ENCODE data around the gene ARHGAP29.

GRCh38 chr1:94153133-94153532 is 84.3 kb downstream of the ARHGAP29 start:
- TF ChIP-seq, protein P1, sequence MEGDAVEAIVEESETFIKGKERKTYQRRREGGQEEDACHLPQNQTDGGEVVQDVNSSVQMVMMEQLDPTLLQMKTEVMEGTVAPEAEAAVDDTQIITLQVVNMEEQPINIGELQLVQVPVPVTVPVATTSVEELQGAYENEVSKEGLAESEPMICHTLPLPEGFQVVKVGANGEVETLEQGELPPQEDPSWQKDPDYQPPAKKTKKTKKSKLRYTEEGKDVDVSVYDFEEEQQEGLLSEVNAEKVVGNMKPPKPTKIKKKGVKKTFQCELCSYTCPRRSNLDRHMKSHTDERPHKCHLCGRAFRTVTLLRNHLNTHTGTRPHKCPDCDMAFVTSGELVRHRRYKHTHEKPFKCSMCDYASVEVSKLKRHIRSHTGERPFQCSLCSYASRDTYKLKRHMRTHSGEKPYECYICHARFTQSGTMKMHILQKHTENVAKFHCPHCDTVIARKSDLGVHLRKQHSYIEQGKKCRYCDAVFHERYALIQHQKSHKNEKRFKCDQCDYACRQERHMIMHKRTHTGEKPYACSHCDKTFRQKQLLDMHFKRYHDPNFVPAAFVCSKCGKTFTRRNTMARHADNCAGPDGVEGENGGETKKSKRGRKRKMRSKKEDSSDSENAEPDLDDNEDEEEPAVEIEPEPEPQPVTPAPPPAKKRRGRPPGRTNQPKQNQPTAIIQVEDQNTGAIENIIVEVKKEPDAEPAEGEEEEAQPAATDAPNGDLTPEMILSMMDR (conservative IDR thresholded peaks at IDR 0.05; ENCODE audit: low read depth, low read length), result no peak
- no peak for TF ChIP-seq EZH2 (IDR thresholded peaks at IDR 0.05; ENCODE audit: borderline replicate concordance, low read depth, low read length, poor library complexity, severe bottlenecking)

Data from A673 (cell line).